Adrenal gland (tissue), 12 donors: ENCODE data around the gene ANKRD2. TPM values are rescaled to one million over a fixed set of nuclear protein-coding genes. Genes with fewer than 3 reads are reported as not detected.

Source experiments
- DNase-seq, 7 donors: peaks; one replicate each; pipeline ENCODE4 v3.0.0-alpha.2; 2019 to 2020
- H3K27ac ChIP-seq, 5 donors: fragments of 200-600 bp; sonication (generic) in 4 of 5; 1 replicate in 3 of 5; 2 replicates in 2 of 5; pipeline versions ENCODE4 v1.5.1 to v1.8.0; 2016 to 2020; ENCODE audit warnings: mild to moderate bottlenecking in 1 of 5
- H3K27me3 ChIP-seq: fragments of 200-600 bp; 2 replicates; pipeline ENCODE4 v1.8.0; 2021
- H3K36me3 ChIP-seq, 2 donors: fragments of 200-600 bp; replicated peaks in 1 of 2; 1 replicate in 1 of 2; 2 replicates in 1 of 2; pipeline versions ENCODE4 v1.5.1 to v1.8.0; 2018 to 2022
- H3K4me1 ChIP-seq, 2 donors: fragments of 200-600 bp; replicated peaks in 1 of 2; 1 replicate in 1 of 2; 2 replicates in 1 of 2; pipeline versions ENCODE4 v1.5.1 to v1.8.0; 2018 to 2021
- H3K4me3 ChIP-seq, 4 donors: fragments of 200-600 bp; sonication (generic) in 3 of 4; one replicate each; pipeline ENCODE4 v1.5.1; 2016 to 2018
- H3K9me3 ChIP-seq, 3 donors: fragments of 200-600 bp; sonication (generic) in 1 of 3; replicated peaks in 1 of 3; 1 replicate in 2 of 3; 2 replicates in 1 of 3; pipeline versions ENCODE4 v1.5.1 to v1.8.0; 2016 to 2021
- CTCF ChIP-seq, 6 experiments: fragments of 450-650 bp in 4 of 6; fragments of 200-600 bp in 2 of 6; sonication (generic) in 1 of 6; IDR thresholded peaks; 1 replicate in 5 of 6; 2 replicates in 1 of 6; pipeline versions ENCODE4 v1.5.1 to v1.8.0; 2016 to 2021; ENCODE audit warnings: antibody characterized with exemption in 6 of 6, mild to moderate bottlenecking in 2 of 6, moderate library complexity in 1 of 6
- POLR2A ChIP-seq, 2 donors: fragments of 450-650 bp; IDR thresholded peaks; one replicate each; pipeline ENCODE4 v1.6.1; 2017; ENCODE audit warnings: antibody characterized with exemption in 2 of 2, mild to moderate bottlenecking in 2 of 2, moderate library complexity in 1 of 2
- WGBS, 4 donors: extraction: QIAGEN DNeasy Blood & Tissue Kit in 2 of 4; methylation state at CpG; one replicate each; pipeline versions ENCODE4 v1.1.5 to v1.1.7; 2013 to 2017; 5-methylcytosine and 5-hydroxymethylcytosine counted together
- intact Hi-C, 2 donors: fragments of 100-400 bp; cut with DNase I; formaldehyde crosslinking; loops; one replicate each; pipeline versions ENCODE4 v1.14.1 to v1.15.0; 2022 to 2023
- polyA plus RNA-seq, 3 donors: library from polyadenylated mRNA; stranded (reverse); fragments of 200-250 nt in 2 of 3; fragments of 350-450 nt in 1 of 3; fragmentation: Illumina TruSeq in 1 of 3; extraction: RNeasy Lipid Tissue Mini Kit (QIAGEN cat#74804) in 1 of 3; gene quantifications; one replicate each; pipeline ENCODE4 v1.2.3, GENCODE V29; 2013 to 2014
- total RNA-seq, 9 donors: library from RNA; depleted of rRNA in 4 of 9; stranded (reverse); fragments of >200 nt in 4 of 9; fragments of 120-200 nt in 1 of 9; fragmentation: NEBNext Ultra II Directional in 1 of 9; extraction: Animal tissue kit (Norgen Biotek cat#: 25700) in 1 of 9; gene quantifications; one replicate each; pipeline versions ENCODE4 v1.1.0 to v1.2.4, GENCODE V29; 2013 to 2023
- donor health status: healthy with polysubstance abuse.
- donor health status: Bipolar disorder and iron deficiency.
- donor health status: DM: yes; HTN: yes; CAD: no.
- donor health status: DM: no; HTN: no; CAD: no.
- donor health status: DM: no; HTN: no; CAD: no.
- donor health status: DM: yes; HTN: yes; CAD: no.

The ANKRD2 gene
- total and polyA plus RNA-seq, 12 donors: 0.24 to 2.9 (median 0.96) TPM; not detected in 2

- Histone ChIP-seq H3K4me1 (no peaks in the 10 kb centered on the region), H3K4me3 (no peak overlapping the region), H3K9me3 (no peaks in the 10 kb centered on the region), H3K27ac (no peak overlapping the region), H3K27me3 (no peaks in the 10 kb centered on the region), H3K36me3 (no peaks in the 10 kb centered on the region)
- TF ChIP-seq CTCF (IDR thresholded peaks at IDR 0.05) (no peak), POLR2A (IDR thresholded peaks at IDR 0.05) (no peak)
- WGBS, 4 donors: 64 to 81% (median 79%) methylated on average over 10 to 14 of the region's 14 CpGs
- no peak for DNase-seq
- intact Hi-C loops: no loop called here
Measured at GRCh38 chr10:97529685-97530465, 42.7 kb upstream of the ANKRD2 start.

GRCh38 chr10:97531401-97531986 is 41.1 kb upstream of the ANKRD2 start:
- Histone ChIP-seq H3K36me3 (no peaks in the 10 kb centered on the region), H3K27me3 (no peaks in the 10 kb centered on the region), H3K4me3 (no peak overlapping the region), H3K4me1 (no peaks in the 10 kb centered on the region), H3K9me3 (no peaks in the 10 kb centered on the region), H3K27ac (no peak overlapping the region)
- WGBS, 4 donors: 62 to 88% (median 87%) methylated on average over 6 to 10 of the region's 10 CpGs
- intact Hi-C loops: no loop called here
- no peak for DNase-seq
- TF ChIP-seq CTCF (IDR thresholded peaks at IDR 0.05) (no peak), POLR2A (IDR thresholded peaks at IDR 0.05) (no peak)

GRCh38 chr10:97532935-97533671 is 39.5 kb upstream of the ANKRD2 start:
- H3K27me3 ChIP-seq: no peaks in the 10 kb centered on the region
- DNase-seq: no peak
- TF ChIP-seq POLR2A (IDR thresholded peaks at IDR 0.05) (no peak), CTCF (IDR thresholded peaks at IDR 0.05) (no peak)
- H3K36me3 ChIP-seq: no peaks in the 10 kb centered on the region
- H3K4me1 ChIP-seq: no peaks in the 10 kb centered on the region
- 79 to 88% (median 79%) methylated on average over 9 to 12 of the region's 12 CpGs for WGBS, 4 donors
- H3K4me3 ChIP-seq: no peak overlapping the region
- no peak overlapping the region for H3K27ac ChIP-seq
- intact Hi-C loops: no loop called here
- no peaks in the 10 kb centered on the region for H3K9me3 ChIP-seq

DNA sequence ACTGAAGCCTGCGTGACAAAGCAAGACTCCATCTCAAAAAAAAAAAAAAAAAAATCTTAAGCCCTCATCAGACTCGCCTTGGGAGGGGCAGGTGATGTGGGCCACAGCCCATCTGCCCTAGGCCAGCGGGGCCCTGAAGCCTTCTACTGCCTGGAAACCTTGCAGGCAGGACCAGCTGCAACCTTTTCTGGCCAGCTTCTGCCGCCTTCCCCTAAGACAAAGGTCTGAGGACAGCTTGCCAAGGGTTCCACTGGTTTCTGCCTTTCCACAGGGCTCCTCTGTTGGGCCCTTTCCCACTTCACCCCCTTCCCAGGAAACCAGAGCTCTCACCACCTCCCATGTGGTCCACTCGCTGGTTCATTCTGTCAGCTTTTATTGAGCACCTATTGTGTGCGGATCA is 38.7 kb upstream of the ANKRD2 start:
- H3K27me3 ChIP-seq: no peaks in the 10 kb centered on the region
- H3K4me1 ChIP-seq: no peaks in the 10 kb centered on the region
- WGBS, 4 donors: 79 to 90% (median 83%) methylated on average over 6 of the region's 6 CpGs
- no peak for DNase-seq
- H3K4me3 ChIP-seq: no peak overlapping the region
- intact Hi-C loops: no loop called here
- no peaks in the 10 kb centered on the region for H3K9me3 ChIP-seq
- no peaks in the 10 kb centered on the region for H3K36me3 ChIP-seq
- no peak for TF ChIP-seq POLR2A (IDR thresholded peaks at IDR 0.05)
- no peak for TF ChIP-seq CTCF (IDR thresholded peaks at IDR 0.05)
- H3K27ac ChIP-seq: no peak overlapping the region
